Spleen (tissue), 7 donors: ENCODE data around the gene BABAM1.

ENCODE experiments used
- CTCF ChIP-seq, 11 experiments: fragments of 200-600 bp in 7 of 11; fragments of 450-650 bp in 4 of 11; sonication (generic) in 4 of 11; IDR thresholded peaks in 8 of 11; conservative IDR thresholded peaks in 3 of 11; 1 replicate in 7 of 11; 2 replicates in 4 of 11; pipeline versions ENCODE4 v1.4.0 to v1.8.0; 2016 to 2021; ENCODE audit warnings: antibody characterized with exemption in 11 of 11, inconsistent platforms in 4 of 11, mild to moderate bottlenecking in 1 of 11
- POLR2A ChIP-seq, 3 donors: fragments of 450-650 bp; IDR thresholded peaks; one replicate each; pipeline ENCODE4 v1.5.1; 2017; ENCODE audit warnings: antibody characterized with exemption in 3 of 3, mild to moderate bottlenecking in 1 of 3
- POLR2AphosphoS5 ChIP-seq, 3 donors: sonication (generic); formaldehyde crosslinking; IDR thresholded peaks; one replicate each; pipeline ENCODE4 v1.5.1; 2017; ENCODE audit warnings: antibody characterized with exemption in 3 of 3
- donor health status: DM: no; HTN: no; CAD: no; lungs with moderate emphysema.
- donor health status: DM: no; HTN: no; CAD: no.
- donor health status: DM: no; HTN: no; CAD: no.

GRCh38 chr19:17292301-17293074 is 25.2 kb downstream of the BABAM1 start:
- no peak for TF ChIP-seq POLR2A (IDR thresholded peaks at IDR 0.05)
- TF ChIP-seq CTCF (IDR thresholded peaks at IDR 0.05 in 8 of 11, conservative IDR thresholded peaks at IDR 0.05 in 3 of 11) = peak; percentile 53 to 87 (median 75)
- peak; percentile 63 to 84 (median 78) for TF ChIP-seq POLR2AphosphoS5 (IDR thresholded peaks at IDR 0.05)
